Activated naive CD8-positive, alpha-beta T cell (primary cell): ENCODE measurements around the gene EMILIN3.

ENCODE experiments used
- H3K27ac Mint-ChIP-seq: one replicate; pipeline ENCODE4 v1.8.0; 2021; ENCODE audit warnings: mixed read lengths
- H3K27me3 Mint-ChIP-seq: one replicate; pipeline ENCODE4 v1.8.0; 2021; ENCODE audit warnings: mixed read lengths
- H3K36me3 Mint-ChIP-seq: one replicate; pipeline ENCODE4 v1.8.0; 2021; ENCODE audit warnings: mixed read lengths
- H3K4me1 Mint-ChIP-seq: one replicate; pipeline ENCODE4 v1.8.0; 2021; ENCODE audit warnings: low read depth, mixed read lengths
- H3K4me3 Mint-ChIP-seq: one replicate; pipeline ENCODE4 v1.8.0; 2021; ENCODE audit warnings: mild to moderate bottlenecking, mixed read lengths
- H3K9me3 Mint-ChIP-seq: one replicate; pipeline ENCODE4 v1.8.0; 2021; ENCODE audit warnings: low read depth, mixed read lengths

The EMILIN3 gene

DNA sequence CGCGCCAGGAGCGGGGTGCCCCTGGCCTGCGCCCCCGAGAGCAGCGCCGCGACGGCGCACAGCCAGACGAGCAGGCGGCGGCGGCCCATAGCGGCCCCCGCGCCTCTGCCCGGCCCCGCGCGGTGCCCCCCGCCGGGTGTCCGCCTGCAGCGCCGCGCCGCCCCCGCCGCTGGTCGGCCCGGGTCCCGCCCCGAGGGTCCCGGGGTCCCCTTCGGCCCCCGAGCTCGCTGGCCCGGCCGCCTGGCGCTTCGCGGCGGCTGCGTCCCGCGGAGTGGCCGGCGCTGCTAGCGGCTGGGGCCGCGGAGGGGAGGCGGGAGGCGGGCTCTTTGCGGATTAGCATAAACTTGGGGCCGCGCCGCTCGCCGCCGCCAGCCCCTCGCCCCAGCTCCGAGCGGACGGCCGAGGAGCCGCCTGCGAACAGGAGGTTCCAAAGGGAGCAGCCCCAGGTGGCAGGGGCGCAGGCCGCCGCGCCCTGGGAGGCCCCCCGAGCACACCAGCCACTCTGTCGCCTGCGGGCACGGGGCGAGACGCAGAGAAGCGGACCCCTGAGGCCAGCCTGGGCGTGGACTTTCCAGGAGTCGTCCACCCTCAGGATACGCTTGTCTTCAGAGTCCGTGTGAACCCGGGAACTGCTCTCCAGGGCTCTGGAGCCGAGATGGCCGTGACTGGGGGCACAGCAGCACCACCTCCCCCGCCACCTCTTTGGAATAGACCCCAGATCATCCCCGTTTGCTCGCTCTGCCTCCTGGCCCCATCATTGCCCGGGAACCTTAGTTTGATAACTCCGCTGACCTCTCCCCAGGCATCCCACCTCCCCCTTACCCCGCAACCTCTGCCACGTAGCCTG is at the start of gene EMILIN3:
EMILIN3 (minus strand) TSS at position 273 of the 847 bp plus-strand sequence; CDS start at position 89, 184 bp downstream.
- H3K27ac Mint-ChIP-seq: no peak within 1 kb of the TSS
- H3K4me3 Mint-ChIP-seq: peak within 1 kb of the TSS; percentile 72
- peaks cover 8% of the 10 kb centered on the region for H3K4me1 Mint-ChIP-seq

GRCh38 chr20:41415191-41415590 is 48.6 kb upstream of the EMILIN3 start:
- Mint-ChIP-seq H3K36me3 (peaks cover 21% of the 10 kb centered on the region), H3K27me3 (no peaks in the 10 kb centered on the region), H3K4me1 (no peaks in the 10 kb centered on the region), H3K27ac (no peak overlapping the region), H3K9me3 (no peaks in the 10 kb centered on the region), H3K4me3 (no peak overlapping the region)

More for the DNA sequence above, at the start of gene EMILIN3:
- Mint-ChIP-seq H3K27me3 (peaks cover 28% of the 10 kb centered on the region), H3K36me3 (no peaks in the 10 kb centered on the region), H3K9me3 (peaks cover 5% of the 10 kb centered on the region)

DNA sequence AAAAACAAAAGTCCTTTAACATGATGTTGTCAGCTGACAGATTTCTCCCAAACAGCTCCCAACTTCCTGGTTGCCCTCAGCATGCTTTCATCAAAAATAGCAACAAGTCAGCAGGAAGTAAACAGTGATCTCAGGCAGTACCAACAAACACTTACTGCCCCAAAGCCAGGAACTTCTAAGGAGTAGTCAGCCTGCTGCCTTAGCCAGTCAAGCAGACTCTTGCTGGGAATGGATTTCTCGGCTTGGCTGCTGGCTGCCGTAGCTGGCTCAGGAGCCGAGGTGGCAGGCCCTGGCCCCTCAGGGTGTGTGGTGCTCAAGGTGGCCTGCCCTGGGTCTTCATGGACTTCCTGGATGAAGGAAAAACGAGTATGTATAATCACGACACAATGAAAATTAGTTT is 46.6 kb upstream of the EMILIN3 start:
- Mint-ChIP-seq H3K9me3 (no peaks in the 10 kb centered on the region), H3K4me3 (no peak overlapping the region), H3K4me1 (peaks cover 17% of the 10 kb centered on the region), H3K27me3 (no peaks in the 10 kb centered on the region), H3K27ac (no peak overlapping the region), H3K36me3 (peaks cover 20% of the 10 kb centered on the region)

- H3K27me3 Mint-ChIP-seq: no peaks in the 10 kb centered on the region
- peaks cover 18% of the 10 kb centered on the region for H3K36me3 Mint-ChIP-seq
- peaks cover 20% of the 10 kb centered on the region for H3K4me1 Mint-ChIP-seq
- no peak overlapping the region for H3K27ac Mint-ChIP-seq
- no peak overlapping the region for H3K4me3 Mint-ChIP-seq
- H3K9me3 Mint-ChIP-seq: no peaks in the 10 kb centered on the region
Observed at GRCh38 chr20:41412324-41413120, 45.9 kb upstream of the EMILIN3 start.

DNA sequence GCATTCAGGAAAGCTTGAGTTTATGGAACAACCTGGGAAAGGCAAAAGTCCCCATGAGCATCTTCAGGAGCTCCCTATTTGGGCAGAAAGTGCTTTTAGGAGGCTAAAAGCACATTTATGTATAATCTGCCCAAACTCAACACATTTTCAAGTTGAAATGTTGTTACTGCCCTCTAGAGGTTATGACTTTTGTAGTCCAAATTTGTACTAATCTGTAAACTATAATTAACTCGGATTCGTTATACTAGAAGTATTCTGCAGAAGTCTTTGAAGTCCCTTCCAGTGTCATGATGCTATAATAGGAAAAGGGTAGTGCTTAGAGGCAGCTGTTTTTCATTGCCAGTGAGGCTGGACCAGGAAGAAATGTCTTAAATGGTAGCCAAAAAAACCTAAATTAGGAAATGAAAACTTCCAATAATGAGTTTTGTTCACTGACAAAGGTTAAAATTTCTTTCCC is 44.8 kb upstream of the EMILIN3 start:
- no peak overlapping the region for H3K27ac Mint-ChIP-seq
- H3K4me1 Mint-ChIP-seq: peaks cover 22% of the 10 kb centered on the region
- no peaks in the 10 kb centered on the region for H3K27me3 Mint-ChIP-seq
- no peak overlapping the region for H3K4me3 Mint-ChIP-seq
- no peaks in the 10 kb centered on the region for H3K9me3 Mint-ChIP-seq
- H3K36me3 Mint-ChIP-seq: peaks cover 18% of the 10 kb centered on the region

GRCh38 chr20:41408986-41409385 is 42.4 kb upstream of the EMILIN3 start:
- Mint-ChIP-seq H3K4me1 (peaks cover 22% of the 10 kb centered on the region), H3K27ac (peak overlapping the region; percentile 6), H3K9me3 (no peaks in the 10 kb centered on the region), H3K36me3 (peaks cover 11% of the 10 kb centered on the region), H3K4me3 (no peak overlapping the region), H3K27me3 (no peaks in the 10 kb centered on the region)

DNA sequence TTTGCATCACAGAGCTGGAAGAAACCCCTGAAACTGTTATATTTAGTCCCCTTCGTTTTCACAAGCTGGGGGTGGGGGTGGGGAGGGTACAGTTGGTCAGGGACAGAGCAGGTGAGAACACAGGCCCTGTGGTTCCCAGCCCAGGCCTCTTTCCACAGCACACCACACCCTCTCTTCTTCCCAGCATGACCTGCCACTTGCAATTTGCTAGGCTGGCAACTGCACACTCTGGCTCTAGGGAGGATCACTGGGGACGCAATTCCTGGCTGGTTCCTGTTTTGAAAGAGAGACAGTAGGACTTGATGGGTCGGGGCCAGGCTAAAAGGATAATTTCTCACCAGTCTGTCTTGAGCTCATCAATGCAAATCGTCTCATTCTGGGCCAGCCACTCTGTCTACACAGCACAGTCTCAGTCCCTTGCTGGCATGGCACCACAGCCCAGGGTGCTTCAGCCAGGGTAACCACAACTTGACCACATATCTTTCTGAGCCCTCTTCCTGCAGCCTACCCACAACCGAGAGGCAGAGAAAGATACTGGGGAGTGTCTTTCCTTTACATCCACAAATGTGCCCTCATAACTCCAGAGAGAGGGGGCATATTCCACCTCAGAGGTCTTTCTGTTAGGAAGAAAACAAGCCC is 41.7 kb upstream of the EMILIN3 start:
- peaks cover 22% of the 10 kb centered on the region for H3K4me1 Mint-ChIP-seq
- peaks cover 9% of the 10 kb centered on the region for H3K36me3 Mint-ChIP-seq
- no peaks in the 10 kb centered on the region for H3K9me3 Mint-ChIP-seq
- no peaks in the 10 kb centered on the region for H3K27me3 Mint-ChIP-seq
- H3K4me3 Mint-ChIP-seq: no peak overlapping the region
- H3K27ac Mint-ChIP-seq: no peak overlapping the region

GRCh38 chr20:41407607-41408006 is 41.0 kb upstream of the EMILIN3 start:
- peaks cover 22% of the 10 kb centered on the region for H3K4me1 Mint-ChIP-seq
- no peak overlapping the region for H3K27ac Mint-ChIP-seq
- no peaks in the 10 kb centered on the region for H3K27me3 Mint-ChIP-seq
- H3K4me3 Mint-ChIP-seq: no peak overlapping the region
- peaks cover 10% of the 10 kb centered on the region for H3K36me3 Mint-ChIP-seq
- H3K9me3 Mint-ChIP-seq: no peaks in the 10 kb centered on the region

GRCh38 chr20:41406896-41407444 is 40.4 kb upstream of the EMILIN3 start:
- Mint-ChIP-seq H3K4me1 (peaks cover 22% of the 10 kb centered on the region), H3K36me3 (peaks cover 10% of the 10 kb centered on the region), H3K9me3 (no peaks in the 10 kb centered on the region), H3K27me3 (no peaks in the 10 kb centered on the region), H3K27ac (no peak overlapping the region), H3K4me3 (no peak overlapping the region)

DNA sequence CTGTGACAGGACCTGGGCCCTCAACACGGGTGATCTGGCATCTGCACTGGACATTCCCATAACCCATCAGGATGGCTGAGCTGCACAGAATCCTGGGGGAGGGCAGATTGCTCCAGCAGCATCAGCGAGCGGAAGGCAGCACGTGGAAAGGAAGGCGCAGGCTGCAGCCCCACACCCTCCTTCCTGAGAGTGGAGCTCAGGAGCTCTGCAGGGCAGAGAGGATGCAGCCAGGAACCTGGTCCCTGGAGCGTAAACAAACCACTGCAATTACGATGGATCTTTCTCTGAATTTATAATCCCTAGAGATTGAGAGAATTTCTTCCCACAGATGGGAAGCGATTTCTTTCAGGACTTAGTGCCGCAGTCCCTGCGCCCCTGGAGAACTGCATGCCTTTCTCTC is 39.7 kb upstream of the EMILIN3 start:
- Mint-ChIP-seq H3K4me1 (peaks cover 22% of the 10 kb centered on the region), H3K9me3 (no peaks in the 10 kb centered on the region), H3K36me3 (peaks cover 10% of the 10 kb centered on the region), H3K27me3 (no peaks in the 10 kb centered on the region), H3K4me3 (no peak overlapping the region), H3K27ac (no peak overlapping the region)

DNA sequence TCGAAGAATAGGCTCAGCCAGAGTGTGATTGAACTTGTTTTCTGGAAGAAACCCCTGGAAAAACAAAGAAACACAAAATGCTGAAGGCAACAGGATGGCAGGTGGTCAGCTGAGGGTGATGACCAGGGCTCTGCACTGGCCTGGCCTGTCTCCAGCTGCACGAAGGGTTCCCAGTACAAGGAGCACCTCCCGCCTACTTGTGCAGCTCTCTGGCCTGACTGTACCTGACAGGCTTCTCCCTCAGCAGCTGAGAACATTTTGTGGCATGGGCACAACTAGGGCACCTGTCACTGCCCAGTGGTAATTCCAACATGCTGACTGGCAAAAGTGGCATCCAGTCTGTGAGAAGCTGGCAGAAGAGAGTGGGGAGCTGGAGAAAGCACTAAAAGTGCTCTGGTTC is 38.8 kb upstream of the EMILIN3 start:
- Mint-ChIP-seq H3K4me1 (peaks cover 22% of the 10 kb centered on the region), H3K27me3 (no peaks in the 10 kb centered on the region), H3K9me3 (no peaks in the 10 kb centered on the region), H3K36me3 (peaks cover 10% of the 10 kb centered on the region), H3K27ac (no peak overlapping the region), H3K4me3 (no peak overlapping the region)

GRCh38 chr20:41403604-41404003 is 37.0 kb upstream of the EMILIN3 start:
- H3K27me3 Mint-ChIP-seq: no peaks in the 10 kb centered on the region
- peaks cover 7% of the 10 kb centered on the region for H3K36me3 Mint-ChIP-seq
- no peak overlapping the region for H3K4me3 Mint-ChIP-seq
- H3K4me1 Mint-ChIP-seq: peaks cover 10% of the 10 kb centered on the region
- no peaks in the 10 kb centered on the region for H3K9me3 Mint-ChIP-seq
- H3K27ac Mint-ChIP-seq: no peak overlapping the region

DNA sequence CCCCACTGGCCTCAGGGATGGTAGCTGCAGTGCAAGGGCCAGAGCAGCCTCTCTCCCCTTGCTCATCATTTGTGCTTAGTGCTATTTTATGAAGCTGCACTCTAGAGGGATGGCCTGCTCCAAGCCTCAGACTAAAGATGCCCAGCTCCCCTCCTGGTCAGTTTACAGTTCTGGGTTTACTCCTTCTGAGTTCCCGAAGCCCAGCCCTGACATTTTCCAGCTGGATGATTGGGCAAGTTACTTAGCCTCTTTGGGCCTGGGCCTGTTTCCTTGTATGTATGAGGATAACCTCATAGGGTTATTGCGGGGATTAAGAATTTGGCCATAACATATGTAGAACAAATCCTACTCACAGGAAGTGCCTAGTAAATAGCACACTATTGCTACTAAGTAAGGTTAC is 31.8 kb upstream of the EMILIN3 start:
- H3K36me3 Mint-ChIP-seq: peaks cover 2% of the 10 kb centered on the region
- no peaks in the 10 kb centered on the region for H3K9me3 Mint-ChIP-seq
- no peak overlapping the region for H3K27ac Mint-ChIP-seq
- no peak overlapping the region for H3K4me3 Mint-ChIP-seq
- H3K4me1 Mint-ChIP-seq: no peaks in the 10 kb centered on the region
- H3K27me3 Mint-ChIP-seq: no peaks in the 10 kb centered on the region

DNA sequence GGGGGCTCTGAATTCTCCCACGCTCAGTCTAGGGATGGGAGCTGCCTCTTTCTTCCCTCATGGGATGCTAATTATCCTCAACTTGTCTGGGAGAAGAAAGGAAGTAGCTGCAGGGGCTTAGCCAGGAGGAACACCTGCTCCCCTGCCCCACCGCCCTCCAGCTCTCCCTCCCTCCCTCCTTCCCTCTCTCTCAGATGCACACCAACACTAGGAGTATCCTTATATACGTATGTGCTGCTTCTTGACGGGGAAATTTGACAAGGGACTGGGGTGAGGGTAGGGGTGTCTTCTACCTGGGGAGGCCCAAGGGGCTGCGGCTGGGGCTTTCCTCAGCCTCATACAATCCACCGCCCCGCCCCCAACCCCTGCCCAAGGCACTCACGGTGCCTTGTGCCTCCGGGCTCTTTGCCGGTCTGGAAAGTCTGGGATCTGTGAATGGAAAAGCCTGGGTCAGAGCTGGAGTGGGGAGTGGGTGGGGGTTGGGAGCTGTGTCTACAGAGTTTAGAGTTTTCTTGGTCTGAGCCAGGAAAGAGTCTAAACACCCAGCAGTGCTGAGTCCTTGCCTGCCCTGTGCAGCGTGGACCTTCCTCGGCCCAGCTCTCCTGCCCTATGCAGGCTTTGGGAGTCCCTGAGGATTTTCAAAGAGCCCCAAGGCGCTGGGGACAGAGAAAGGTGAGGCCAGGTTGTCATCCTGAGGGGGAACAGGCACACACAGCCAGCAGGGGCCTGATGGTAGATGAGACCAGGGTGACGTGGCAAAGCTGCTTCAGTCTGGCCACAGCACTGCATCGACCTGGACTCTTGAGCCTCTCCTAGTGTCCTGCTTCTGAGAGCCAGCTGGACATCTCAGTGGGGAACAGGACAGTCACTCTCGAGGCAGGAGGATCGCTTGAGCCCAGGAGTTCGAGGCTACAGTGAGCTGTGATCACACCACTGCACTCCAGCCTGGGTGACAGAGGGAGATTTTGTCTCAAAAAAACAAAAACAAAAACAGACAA is 29.3 kb upstream of the EMILIN3 start:
- Mint-ChIP-seq H3K36me3 (no peaks in the 10 kb centered on the region), H3K27ac (no peak overlapping the region), H3K4me3 (no peak overlapping the region), H3K9me3 (no peaks in the 10 kb centered on the region), H3K4me1 (no peaks in the 10 kb centered on the region), H3K27me3 (no peaks in the 10 kb centered on the region)
